ENCODE results near the gene ZNF512B.

ZNF512B gene

DNA sequence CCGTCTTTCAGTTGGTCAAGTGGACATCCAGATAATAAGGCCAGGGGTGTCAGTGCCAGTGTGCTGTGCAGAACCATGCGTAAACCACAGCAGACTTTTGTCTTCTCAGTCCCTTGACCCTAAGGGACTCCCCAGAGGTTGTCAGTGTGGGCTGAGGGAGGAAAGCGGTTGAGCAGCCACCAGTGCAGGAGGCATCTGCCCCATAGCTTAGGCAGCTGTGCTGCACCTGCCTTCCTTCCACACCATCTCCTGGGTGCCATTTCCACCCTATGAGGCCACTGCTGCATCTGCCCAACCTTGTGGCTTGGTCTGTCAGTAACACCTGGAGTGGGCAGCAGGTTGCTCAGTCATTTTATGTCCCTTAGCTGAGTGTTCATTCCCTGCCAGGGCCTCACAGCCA is 37.2 kb upstream of the ZNF512B start:
- TF ChIP-seq, protein P1, sequence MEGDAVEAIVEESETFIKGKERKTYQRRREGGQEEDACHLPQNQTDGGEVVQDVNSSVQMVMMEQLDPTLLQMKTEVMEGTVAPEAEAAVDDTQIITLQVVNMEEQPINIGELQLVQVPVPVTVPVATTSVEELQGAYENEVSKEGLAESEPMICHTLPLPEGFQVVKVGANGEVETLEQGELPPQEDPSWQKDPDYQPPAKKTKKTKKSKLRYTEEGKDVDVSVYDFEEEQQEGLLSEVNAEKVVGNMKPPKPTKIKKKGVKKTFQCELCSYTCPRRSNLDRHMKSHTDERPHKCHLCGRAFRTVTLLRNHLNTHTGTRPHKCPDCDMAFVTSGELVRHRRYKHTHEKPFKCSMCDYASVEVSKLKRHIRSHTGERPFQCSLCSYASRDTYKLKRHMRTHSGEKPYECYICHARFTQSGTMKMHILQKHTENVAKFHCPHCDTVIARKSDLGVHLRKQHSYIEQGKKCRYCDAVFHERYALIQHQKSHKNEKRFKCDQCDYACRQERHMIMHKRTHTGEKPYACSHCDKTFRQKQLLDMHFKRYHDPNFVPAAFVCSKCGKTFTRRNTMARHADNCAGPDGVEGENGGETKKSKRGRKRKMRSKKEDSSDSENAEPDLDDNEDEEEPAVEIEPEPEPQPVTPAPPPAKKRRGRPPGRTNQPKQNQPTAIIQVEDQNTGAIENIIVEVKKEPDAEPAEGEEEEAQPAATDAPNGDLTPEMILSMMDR (IDR thresholded peaks at IDR 0.05; ENCODE audit: control insufficient read depth, insufficient read depth, low read depth, low read length, missing control alignments): no peak
- DNase-seq (ENCODE audit: low read depth): no peak
- no peak overlapping the region for H3K4me3 ChIP-seq (ENCODE audit: control insufficient read depth, low read depth, low read length)

DNA sequence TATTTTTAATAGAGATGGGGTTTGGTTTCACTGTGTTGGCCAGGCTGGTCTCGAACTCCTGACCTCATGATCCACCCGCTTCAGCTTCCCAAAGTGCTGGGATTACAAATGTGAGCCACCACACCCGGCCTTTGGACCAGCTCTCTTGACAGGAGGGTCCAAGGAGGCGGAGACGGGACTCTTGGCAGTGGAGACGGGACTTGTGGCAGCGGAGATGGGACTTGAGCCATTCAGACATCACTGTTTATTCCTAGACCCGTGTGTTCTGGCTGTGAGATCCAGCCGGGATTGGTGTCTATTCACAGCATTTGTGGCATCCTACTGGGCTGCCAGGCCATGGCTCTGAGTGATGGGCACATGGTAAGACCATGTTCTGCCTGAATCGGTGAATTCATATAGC is 36.8 kb upstream of the ZNF512B start:
- DNase-seq (ENCODE audit: low read depth): no peak
- TF ChIP-seq, protein P1 (IDR thresholded peaks at IDR 0.05; ENCODE audit: control insufficient read depth, insufficient read depth, low read depth, low read length, missing control alignments): no peak
- H3K4me3 ChIP-seq (ENCODE audit: control insufficient read depth, low read depth, low read length): no peak overlapping the region

DNA sequence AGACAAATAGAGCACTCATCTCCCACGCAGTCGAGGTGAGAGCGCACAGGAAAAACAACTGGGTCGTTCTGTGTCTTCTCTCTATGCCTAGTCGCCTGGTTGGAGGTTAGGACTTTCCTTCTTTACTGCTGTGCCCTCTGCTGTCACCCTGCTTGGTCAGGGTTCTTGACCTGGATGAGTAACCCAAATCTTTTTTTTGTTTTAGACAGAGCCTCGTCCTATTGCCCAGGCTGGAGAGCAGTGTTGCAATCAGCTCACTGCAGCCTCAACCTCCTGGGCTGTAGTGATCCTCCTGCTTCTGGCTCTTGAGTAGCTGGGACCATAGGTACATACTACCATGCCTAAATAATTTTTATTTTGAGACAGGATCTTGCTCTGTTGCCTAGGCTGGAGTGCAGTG is 35.7 kb upstream of the ZNF512B start:
- DNase-seq (ENCODE audit: low read depth): no peak
- TF ChIP-seq, protein P1 (IDR thresholded peaks at IDR 0.05; ENCODE audit: control insufficient read depth, insufficient read depth, low read depth, low read length, missing control alignments): no peak
- H3K4me3 ChIP-seq (ENCODE audit: control insufficient read depth, low read depth, low read length): no peak overlapping the region

DNA sequence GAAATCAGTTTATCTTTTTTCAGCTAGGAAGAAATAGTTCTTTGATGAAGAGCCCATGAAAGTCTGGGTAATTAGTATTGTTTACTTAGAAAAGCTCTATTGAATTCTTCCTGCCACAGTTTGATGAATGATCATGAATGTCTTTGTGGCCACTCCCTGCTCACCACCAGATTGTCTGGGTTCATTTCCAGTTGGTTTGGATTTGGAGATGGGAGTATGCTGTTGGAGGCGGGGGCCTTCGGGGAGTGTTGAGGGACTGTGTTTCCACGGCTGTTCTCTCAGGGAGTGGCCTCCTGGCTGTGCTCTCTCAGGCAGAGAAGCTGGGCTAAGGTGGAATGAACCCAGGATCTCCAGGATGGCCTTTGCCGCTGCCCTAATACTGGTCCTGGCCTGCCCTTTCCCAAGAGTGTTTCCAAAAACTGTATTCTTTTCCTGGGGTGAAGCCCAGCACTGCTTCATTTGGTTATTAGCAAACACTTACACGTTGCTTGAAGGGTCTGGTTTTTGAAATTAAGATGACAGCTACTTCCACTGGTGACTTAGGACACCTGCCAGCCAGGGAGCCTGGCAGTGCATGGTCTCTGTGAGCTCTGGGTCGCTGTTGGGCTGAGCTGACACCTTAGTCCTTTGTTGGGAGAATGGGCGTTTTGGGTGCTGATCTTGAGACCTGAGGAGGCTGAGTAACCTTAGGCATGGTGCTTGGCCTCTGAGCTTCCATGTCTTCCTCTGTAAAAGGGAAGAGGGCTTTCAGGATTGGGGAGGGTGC is 34.4 kb upstream of the ZNF512B start:
- no peak for DNase-seq (ENCODE audit: low read depth)
- H3K4me3 ChIP-seq (ENCODE audit: control insufficient read depth, low read depth, low read length): no peak overlapping the region
- TF ChIP-seq, protein P1 (IDR thresholded peaks at IDR 0.05; ENCODE audit: control insufficient read depth, insufficient read depth, low read depth, low read length, missing control alignments): no peak

DNA sequence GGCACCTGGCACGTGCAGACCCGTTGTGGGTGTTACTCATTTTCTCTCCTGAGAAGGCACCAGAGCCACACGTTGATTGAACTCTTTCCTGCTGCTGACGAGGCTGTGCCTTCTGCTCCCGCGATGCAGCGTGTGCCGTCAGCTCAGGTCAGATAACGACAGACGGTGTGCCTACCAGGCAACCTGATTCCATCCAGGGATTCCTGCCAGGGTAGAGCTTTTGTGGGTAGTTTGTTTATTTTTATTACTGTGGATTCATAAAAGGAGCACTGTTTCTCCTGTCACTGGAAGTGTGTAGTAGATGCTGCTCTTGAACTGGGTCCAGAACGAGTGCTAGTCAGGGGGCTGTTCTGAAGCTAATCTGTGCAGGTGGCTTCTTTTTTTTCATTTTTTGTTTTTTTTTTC is 31.9 kb upstream of the ZNF512B start:
- TF ChIP-seq, protein P1 (IDR thresholded peaks at IDR 0.05; ENCODE audit: control insufficient read depth, insufficient read depth, low read depth, low read length, missing control alignments): no peak
- no peak overlapping the region for H3K4me3 ChIP-seq (ENCODE audit: control insufficient read depth, low read depth, low read length)
- no peak for DNase-seq (ENCODE audit: low read depth)

DNA sequence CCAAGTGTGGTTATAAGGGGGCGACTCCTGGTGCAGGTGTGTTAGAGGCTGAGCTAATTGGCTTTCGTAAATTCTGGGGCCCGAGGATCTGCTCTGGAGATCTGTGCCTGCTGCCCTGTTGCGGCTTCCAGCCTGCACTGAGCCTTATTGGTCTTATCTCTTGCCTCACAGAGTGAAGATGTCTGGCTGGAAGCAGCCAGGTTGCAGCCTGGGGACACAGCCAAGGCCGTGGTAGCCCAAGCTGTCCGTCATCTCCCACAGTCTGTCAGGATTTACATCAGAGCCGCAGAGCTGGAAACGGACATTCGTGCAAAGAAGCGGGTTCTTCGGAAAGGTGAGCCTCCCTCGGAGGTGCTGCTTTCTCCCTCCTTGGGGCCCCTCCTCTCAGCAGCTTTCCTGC is 31.2 kb upstream of the ZNF512B start:
- no peak for DNase-seq (ENCODE audit: low read depth)
- no peak overlapping the region for H3K4me3 ChIP-seq (ENCODE audit: control insufficient read depth, low read depth, low read length)
- TF ChIP-seq, protein P1 (IDR thresholded peaks at IDR 0.05; ENCODE audit: control insufficient read depth, insufficient read depth, low read depth, low read length, missing control alignments): no peak

Data from AG09309 (cell line).